Measurements from ENCODE around the gene TSPAN16. TPM values are rescaled to one million over a fixed set of nuclear protein-coding genes. Genes with fewer than 3 reads are reported as not detected.

TSPAN16 gene
- total and polyA plus RNA-seq, 2 donors (not counting 3 experiments of a cell fraction or from before 2014, with no cell fraction given) = not detected

GRCh38 chr19:11247934-11248333, 48.0 kb upstream of the TSPAN16 start:
- H3K36me3 ChIP-seq (ENCODE audit: control insufficient read depth in 2 of 2, extremely low read depth in 1 of 2, insufficient read depth in 2 of 2, low read length in 2 of 2) = peaks cover 15 to 38% of the 10 kb centered on the region in 2 experiments
- H3K4me3 ChIP-seq (replicated peaks in 1 of 3; ENCODE audit: insufficient read depth in 1 of 3, low read depth in 1 of 3, low read length in 3 of 3) = no peak overlapping the region
- no peak for DNase-seq (ENCODE audit: low read depth, low spot score)
- dilution Hi-C loops (cut with MboI; ENCODE audit: extremely low pct_ligation_motif_present, low sequenced_read_pairs) (no loop called here), intact Hi-C loops (cut with micrococcal nuclease) (no loop called here)
- BruUV-seq (replicated peaks) = no TSS peak
- ChIA-PET POLR2A (no interaction called here), CTCF (interaction anchor here (1.3 kb wide), 1 partner anchor 46 kb away, joined by 3 read pairs; no protein-coding TSS in a partner anchor)
- no peak overlapping the region for H2AFZ ChIP-seq (ENCODE audit: low read depth, low read length)
- no peak overlapping the region for H3K27ac ChIP-seq (ENCODE audit: insufficient read depth, low read depth, low read length)
- no peaks in the 10 kb centered on the region for H4K20me1 ChIP-seq (replicated peaks; ENCODE audit: control insufficient read depth, extremely low read depth, insufficient read depth, low read length)
- no peaks in the 10 kb centered on the region for H3K79me2 ChIP-seq (ENCODE audit: control insufficient read depth, insufficient read depth, low read length)
- TF ChIP-seq POLR2A (IDR thresholded peaks at IDR 0.05; ENCODE audit: low read depth, low read length) (no peak), CTCF (IDR thresholded peaks at IDR 0.05; ENCODE audit: extremely low read depth in 1 of 2, insufficient read depth in 1 of 2, low read depth in 1 of 2, low read length in 2 of 2) (no peak), POLR2AphosphoS5 (IDR thresholded peaks at IDR 0.05; ENCODE audit: insufficient read depth, low read depth, low read length) (no peak), MAX (IDR thresholded peaks at IDR 0.05; ENCODE audit: insufficient read depth, insufficient read length) (no peak), FOS (IDR thresholded peaks at IDR 0.05; ENCODE audit: borderline replicate concordance, insufficient read depth, low read length) (no peak), MYC (IDR thresholded peaks at IDR 0.05; ENCODE audit: low read depth, low read length) (no peak), GATA2 (IDR thresholded peaks at IDR 0.05; ENCODE audit: insufficient read depth, insufficient read length, low read depth, low read length) (no peak), JUN (IDR thresholded peaks at IDR 0.05; ENCODE audit: borderline replicate concordance, insufficient read depth, insufficient read length, low read depth) (no peak), EZH2 (IDR thresholded peaks at IDR 0.05; ENCODE audit: borderline replicate concordance, low read depth, low read length, severe bottlenecking) (no peak)
- no peak overlapping the region for H3K4me2 ChIP-seq (ENCODE audit: insufficient read depth, low read length)
- no peak overlapping the region for H3K9ac ChIP-seq (replicated peaks; ENCODE audit: extremely low read depth, insufficient read depth, low read length)
- H3K4me1 ChIP-seq (ENCODE audit: control insufficient read depth, extremely low read depth, insufficient read depth, low read length) = peaks cover 19% of the 10 kb centered on the region
- no peaks in the 10 kb centered on the region for H3K27me3 ChIP-seq (ENCODE audit: control insufficient read depth in 2 of 2, insufficient read depth in 2 of 2, low read length in 2 of 2)
- no peak for FAIRE-seq
- H3K9me1 ChIP-seq (replicated peaks; ENCODE audit: control insufficient read depth, extremely low read depth, insufficient read depth, low read length) = no peaks in the 10 kb centered on the region
- H3K9me3 ChIP-seq (replicated peaks; ENCODE audit: control insufficient read depth, insufficient read depth, low read length) = no peaks in the 10 kb centered on the region
